Liver (tissue), 3 donors: ENCODE results near the gene PRKAR1B.

Source experiments
- CTCF ChIP-seq: fragments of 150-350 bp; IDR thresholded peaks from 2 replicates; pipeline ENCODE4 v1.5.1; 2017; ENCODE audit warnings: improper control_type of control experiment, low read depth, low read length; ENCODE audit not compliant: missing input control
- EGR1 ChIP-seq, 2 donors: IDR thresholded peaks; 2 replicates each; pipeline ENCODE4 v1.6.1; 2016 to 2018; ENCODE audit warnings: antibody characterized with exemption in 2 of 2, low read depth in 2 of 2
- GABPA ChIP-seq, 2 donors: IDR thresholded peaks in 1 of 2; conservative IDR thresholded peaks in 1 of 2; 2 replicates each; pipeline ENCODE4 v1.6.1; 2016; ENCODE audit warnings: antibody characterized with exemption in 2 of 2, mild to moderate bottlenecking in 1 of 2, moderate library complexity in 1 of 2
- JUND ChIP-seq, 2 donors: IDR thresholded peaks; 2 replicates each; pipeline ENCODE4 v1.6.1; 2016; ENCODE audit warnings: antibody characterized with exemption in 2 of 2
- MAX ChIP-seq: IDR thresholded peaks from 2 replicates; pipeline ENCODE4 v1.6.1; 2016; ENCODE audit warnings: antibody characterized with exemption
- RAD21 ChIP-seq, 2 donors: IDR thresholded peaks; 2 replicates each; pipeline ENCODE4 v1.6.1; 2016; ENCODE audit warnings: antibody characterized with exemption in 2 of 2, mild to moderate bottlenecking in 2 of 2
- REST ChIP-seq: IDR thresholded peaks from 2 replicates; pipeline ENCODE4 v1.6.1; 2016; ENCODE audit warnings: antibody characterized with exemption, mild to moderate bottlenecking
- RXRA ChIP-seq, 2 donors: IDR thresholded peaks; 2 replicates each; pipeline ENCODE4 v1.6.1; 2017 to 2018; ENCODE audit warnings: antibody characterized with exemption in 2 of 2, mild to moderate bottlenecking in 1 of 2
- SP1 ChIP-seq: IDR thresholded peaks from 2 replicates; pipeline ENCODE4 v1.6.1; 2018; ENCODE audit warnings: antibody characterized with exemption, mild to moderate bottlenecking
- TAF1 ChIP-seq: conservative IDR thresholded peaks from 2 replicates; pipeline ENCODE4 v1.6.1; 2016; ENCODE audit warnings: antibody characterized with exemption, mild to moderate bottlenecking
- YY1 ChIP-seq: IDR thresholded peaks from 2 replicates; pipeline ENCODE4 v1.6.1; 2016; ENCODE audit warnings: antibody characterized with exemption, mild to moderate bottlenecking
- ZBTB33 ChIP-seq: IDR thresholded peaks from 2 replicates; pipeline ENCODE4 v1.6.1; 2016; ENCODE audit warnings: antibody characterized with exemption
- donor health status: healthy.
- donor health status: healthy.

GRCh38 chr7:732556-732955 lies 5.5 kb upstream of the PRKAR1B start:
- TF ChIP-seq CTCF: no peak
- peak in 1 of 2 donors; percentile 20 for TF ChIP-seq GABPA (IDR thresholded peaks at IDR 0.05 in 1 of 2, conservative IDR thresholded peaks at IDR 0.05 in 1 of 2)
- TF ChIP-seq SP1: no peak
- no peak for TF ChIP-seq YY1
- no peak for TF ChIP-seq REST
- no peak for TF ChIP-seq MAX
- TF ChIP-seq JUND (IDR thresholded peaks at IDR 0.05): peak in 1 of 2 donors; percentile 9
- no peak for TF ChIP-seq EGR1 (IDR thresholded peaks at IDR 0.05; ENCODE audit: low read depth in 2 of 2)
- no peak for TF ChIP-seq TAF1
- no peak for TF ChIP-seq RXRA (IDR thresholded peaks at IDR 0.05)
- TF ChIP-seq RAD21 (IDR thresholded peaks at IDR 0.05): no peak
- TF ChIP-seq ZBTB33: peak; percentile 19
